ENCODE measurements around the gene KRR1.

GRCh38 chr12:75551477-75551876, 40.1 kb upstream of the KRR1 start:
- TF ChIP-seq, protein P1, sequence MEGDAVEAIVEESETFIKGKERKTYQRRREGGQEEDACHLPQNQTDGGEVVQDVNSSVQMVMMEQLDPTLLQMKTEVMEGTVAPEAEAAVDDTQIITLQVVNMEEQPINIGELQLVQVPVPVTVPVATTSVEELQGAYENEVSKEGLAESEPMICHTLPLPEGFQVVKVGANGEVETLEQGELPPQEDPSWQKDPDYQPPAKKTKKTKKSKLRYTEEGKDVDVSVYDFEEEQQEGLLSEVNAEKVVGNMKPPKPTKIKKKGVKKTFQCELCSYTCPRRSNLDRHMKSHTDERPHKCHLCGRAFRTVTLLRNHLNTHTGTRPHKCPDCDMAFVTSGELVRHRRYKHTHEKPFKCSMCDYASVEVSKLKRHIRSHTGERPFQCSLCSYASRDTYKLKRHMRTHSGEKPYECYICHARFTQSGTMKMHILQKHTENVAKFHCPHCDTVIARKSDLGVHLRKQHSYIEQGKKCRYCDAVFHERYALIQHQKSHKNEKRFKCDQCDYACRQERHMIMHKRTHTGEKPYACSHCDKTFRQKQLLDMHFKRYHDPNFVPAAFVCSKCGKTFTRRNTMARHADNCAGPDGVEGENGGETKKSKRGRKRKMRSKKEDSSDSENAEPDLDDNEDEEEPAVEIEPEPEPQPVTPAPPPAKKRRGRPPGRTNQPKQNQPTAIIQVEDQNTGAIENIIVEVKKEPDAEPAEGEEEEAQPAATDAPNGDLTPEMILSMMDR (IDR thresholded peaks at IDR 0.05), result no peak
- no peak for TF ChIP-seq POLR2A (IDR thresholded peaks at IDR 0.05)
